HG02610 (cell line): Measurements from ENCODE around the gene PDE4D.
"Not testable (repeated sequence)": the region's sequence is repeated elsewhere in the genome, so short reads cannot be mapped to it uniquely, and the experiment has no call there.

Experiments
- ATAC-seq: cut with Tn5 transposase; IDR thresholded peaks from one replicate; pipeline ENCODE4 v1.9.1; 2021; ENCODE audit warnings: mild to moderate bottlenecking, moderate library complexity; ENCODE audit not compliant: unreplicated experiment

PDE4D gene

GRCh38 chr5:59711310-59711709 lies 182.2 kb downstream of the PDE4D start:
- ATAC-seq: no peak

GRCh38 chr5:59709846-59710245 lies 183.7 kb downstream of the PDE4D start:
- ATAC-seq: no peak

GRCh38 chr5:59709346-59709821 lies 184.1 kb downstream of the PDE4D start:
- ATAC-seq: no peak

GRCh38 chr5:59704936-59705335 lies 188.6 kb downstream of the PDE4D start:
- ATAC-seq: no peak

GRCh38 chr5:59703789-59704188 lies 189.7 kb downstream of the PDE4D start:
- no peak for ATAC-seq

- no peak for ATAC-seq
These were observed 195.0 kb downstream of the PDE4D start for GRCh38 chr5:59698207-59699178.

- ATAC-seq: no peak
These were observed 199.1 kb downstream of the PDE4D start for GRCh38 chr5:59694411-59694810.

GRCh38 chr5:59693492-59694309 lies 199.8 kb downstream of the PDE4D start:
- ATAC-seq: no peak

GRCh38 chr5:59685793-59686192 lies 207.7 kb downstream of the PDE4D start:
- no peak for ATAC-seq

GRCh38 chr5:59685191-59685530 lies 208.4 kb downstream of the PDE4D start:
- ATAC-seq: no peak

- no peak for ATAC-seq
These were observed 208.9 kb downstream of the PDE4D start for GRCh38 chr5:59684388-59685190.

GRCh38 chr5:59683311-59683710 lies 210.2 kb downstream of the PDE4D start:
- ATAC-seq: no peak

GRCh38 chr5:59682542-59682941 lies 211.0 kb downstream of the PDE4D start:
- no peak for ATAC-seq

- no peak for ATAC-seq
These were observed 214.6 kb downstream of the PDE4D start for GRCh38 chr5:59678943-59679342.

GRCh38 chr5:59674763-59675162 lies 218.8 kb downstream of the PDE4D start:
- ATAC-seq: no peak

GRCh38 chr5:59673438-59674058 lies 220.0 kb downstream of the PDE4D start:
- ATAC-seq: no peak

GRCh38 chr5:59666440-59667068 lies 227.0 kb downstream of the PDE4D start:
- no peak for ATAC-seq

GRCh38 chr5:59665832-59666203 lies 227.7 kb downstream of the PDE4D start:
- ATAC-seq: not testable (repeated sequence)

- no peak for ATAC-seq
These were observed 228.3 kb downstream of the PDE4D start for GRCh38 chr5:59665086-59665831.
